ENCODE data around the gene TMEM126A.
"Not testable (repeated sequence)": the region's sequence is repeated elsewhere in the genome, so short reads cannot be mapped to it uniquely, and the experiment has no call there.

The TMEM126A gene

GRCh38 chr11:85647604-85648299 is at the start of gene TMEM126A:
Gene TMEM126A (plus strand): TSS chr11:85647967. CDS start chr11:85650256, 2,289 bp downstream.
- peak; percentile 97 for DNase-seq

DNA sequence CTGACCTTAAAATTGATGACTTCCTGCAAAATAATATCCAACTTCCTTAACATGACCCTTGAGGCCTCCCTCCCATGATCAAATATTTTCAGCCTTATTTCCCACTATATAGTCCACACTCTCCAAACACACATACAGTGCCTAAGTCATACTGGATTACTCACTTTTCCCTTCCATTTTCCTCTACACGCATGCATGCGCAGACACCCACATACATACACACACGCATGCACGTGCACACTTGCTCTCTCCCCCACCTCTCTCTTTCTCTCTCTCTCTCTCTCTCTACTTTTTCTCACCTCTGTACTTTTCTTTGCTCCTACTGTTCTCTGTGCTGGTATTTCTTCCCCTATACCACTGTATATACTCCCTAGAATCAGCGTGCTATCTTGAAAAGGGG is 48.7 kb upstream of the TMEM126A start:
- no peak for DNase-seq

DNA sequence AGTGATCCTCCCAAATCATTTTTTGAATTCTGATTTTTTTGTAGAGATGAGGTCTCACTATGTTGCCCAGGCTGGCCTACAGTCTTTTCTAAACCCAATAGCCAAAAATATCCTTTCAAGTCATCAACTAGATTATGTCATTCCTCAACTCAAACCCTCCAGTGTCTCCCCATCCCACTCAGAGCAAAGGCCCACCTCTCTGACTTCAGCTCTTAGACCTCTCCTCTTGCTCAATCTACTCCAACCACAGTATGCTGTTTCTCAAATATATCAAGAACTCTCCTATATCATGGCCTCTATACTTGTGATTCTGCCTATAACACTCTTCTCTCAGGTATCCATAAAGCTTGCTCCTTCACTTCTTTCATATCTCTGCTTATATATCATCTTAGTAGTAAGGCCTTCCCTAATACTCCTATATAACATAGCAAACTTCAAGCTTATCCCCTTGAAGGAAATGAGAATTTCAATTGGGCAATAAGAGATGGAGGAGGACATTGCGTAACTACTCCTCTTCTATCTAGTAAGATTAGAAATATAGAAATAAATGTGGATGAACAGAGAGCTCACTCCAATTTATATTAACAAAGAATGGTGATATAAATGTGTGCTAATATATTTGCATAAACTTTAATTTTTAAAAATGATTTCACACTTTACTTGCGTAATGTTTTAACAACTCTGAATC is 45.1 kb upstream of the TMEM126A start:
- no peak for DNase-seq

DNA sequence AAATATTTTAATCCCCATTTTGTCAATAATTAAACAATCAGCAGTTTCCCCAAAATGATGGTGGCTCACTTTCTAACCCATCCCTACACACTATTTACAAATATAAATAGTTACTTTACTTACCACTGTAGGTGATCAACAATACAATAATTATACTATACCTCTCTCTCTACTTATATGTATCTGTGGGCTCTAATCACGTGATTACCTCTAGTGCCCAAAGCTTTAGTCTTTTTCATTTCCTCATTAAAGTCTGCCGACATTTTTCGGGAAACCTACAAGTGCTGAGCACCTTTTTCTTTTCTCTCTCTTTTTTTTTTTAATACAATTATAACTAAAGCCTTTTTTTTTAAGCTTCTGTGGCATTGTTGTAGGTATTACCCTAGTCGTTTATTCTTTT is 44.5 kb upstream of the TMEM126A start:
- no peak for DNase-seq

DNA sequence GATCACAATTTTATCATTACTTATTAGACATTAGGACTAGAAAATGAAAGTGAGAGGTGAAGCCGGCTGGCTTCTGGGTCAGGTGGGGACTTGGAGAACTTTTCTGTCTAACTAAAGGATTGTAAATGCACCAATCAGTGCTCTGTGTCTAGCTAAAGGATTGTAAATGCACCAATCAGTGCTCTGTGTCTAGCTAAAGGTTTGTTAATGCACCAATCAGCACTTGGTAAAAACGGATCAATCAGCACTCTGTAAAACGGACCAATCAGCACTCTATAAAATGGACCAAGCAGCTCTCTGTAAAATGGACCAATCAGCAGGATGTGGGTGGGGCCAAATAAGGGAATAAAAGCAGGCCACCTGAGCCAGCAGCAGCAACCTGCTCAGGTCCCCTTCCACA is 41.5 kb upstream of the TMEM126A start:
- DNase-seq, result not testable (repeated sequence)

- DNase-seq, result not testable (repeated sequence)
These were observed 39.1 kb upstream of the TMEM126A start for GRCh38 chr11:85608621-85609020.

GRCh38 chr11:85609286-85609685 is 38.5 kb upstream of the TMEM126A start:
- not testable (repeated sequence) for DNase-seq

- not testable (repeated sequence) for DNase-seq
These were observed 36.1 kb upstream of the TMEM126A start for GRCh38 chr11:85611643-85612042.

- no peak for DNase-seq
These were observed 28.3 kb upstream of the TMEM126A start for GRCh38 chr11:85619499-85619898.

- no peak for DNase-seq
These were observed 27.5 kb upstream of the TMEM126A start for GRCh38 chr11:85620256-85620655.

- DNase-seq, result no peak
These were observed 21.3 kb upstream of the TMEM126A start for GRCh38 chr11:85626496-85626895.

GRCh38 chr11:85627332-85627997 is 20.3 kb upstream of the TMEM126A start, which contains the start of gene DLG2:
Gene DLG2 (minus strand): TSS chr11:85627344.
- DNase-seq, result no peak

- peak; percentile 99 for DNase-seq
These were observed 19.6 kb upstream of the TMEM126A start, which contains the start of gene TMEM126B for GRCh38 chr11:85627998-85628770. Gene TMEM126B (plus strand): TSS chr11:85628593. CDS start chr11:85628608, 15 bp downstream.

DNA sequence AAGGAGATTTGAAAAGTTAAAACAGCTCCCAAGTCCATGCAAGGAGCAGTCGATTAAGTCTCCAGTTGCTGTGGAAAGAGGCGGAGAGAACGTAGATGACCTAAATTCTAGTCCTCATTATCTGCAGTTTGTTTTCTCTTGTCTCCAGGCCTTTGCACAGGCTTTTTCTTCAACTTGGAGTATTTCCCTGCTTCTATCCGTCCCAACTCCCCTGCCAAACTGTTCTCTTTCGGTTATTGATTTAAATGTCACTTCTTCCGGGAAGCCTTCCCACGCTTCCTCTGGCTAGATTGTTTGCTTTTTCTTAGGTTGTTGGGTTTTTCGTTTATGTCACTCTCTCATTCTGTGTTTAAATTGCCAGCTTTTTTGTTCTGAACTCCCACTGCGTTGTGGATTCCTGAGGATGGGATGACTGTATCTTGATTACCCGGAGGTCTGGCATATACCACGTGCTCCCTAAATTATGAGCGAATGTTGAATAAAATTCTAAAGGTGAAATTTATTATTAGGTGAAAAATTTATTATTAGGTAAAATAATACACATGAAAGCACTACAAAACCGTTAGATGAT is 18.9 kb upstream of the TMEM126A start:
- DNase-seq, result peak; percentile 65

DNA sequence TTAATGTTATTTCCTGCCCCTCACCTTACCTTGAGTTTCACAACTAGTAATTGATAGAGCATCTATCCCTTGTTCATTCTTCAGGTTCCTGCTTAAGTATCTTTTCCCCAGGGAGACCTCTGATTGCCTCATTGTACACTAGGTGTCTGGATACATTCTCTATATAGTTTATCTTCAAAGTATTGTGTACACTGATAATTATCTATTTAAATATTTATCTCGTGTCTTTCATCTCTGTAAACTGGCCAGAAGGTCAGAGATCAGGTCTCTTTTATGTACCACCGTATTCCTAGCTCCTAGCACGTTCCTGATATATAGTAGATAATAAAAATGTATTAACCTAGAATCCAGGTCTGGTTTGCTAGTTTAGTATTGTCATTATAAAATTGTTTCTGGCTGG is 13.0 kb upstream of the TMEM126A start:
- no peak for DNase-seq

GRCh38 chr11:85643191-85643614 is 4.6 kb upstream of the TMEM126A start:
- DNase-seq, result no peak

DNA sequence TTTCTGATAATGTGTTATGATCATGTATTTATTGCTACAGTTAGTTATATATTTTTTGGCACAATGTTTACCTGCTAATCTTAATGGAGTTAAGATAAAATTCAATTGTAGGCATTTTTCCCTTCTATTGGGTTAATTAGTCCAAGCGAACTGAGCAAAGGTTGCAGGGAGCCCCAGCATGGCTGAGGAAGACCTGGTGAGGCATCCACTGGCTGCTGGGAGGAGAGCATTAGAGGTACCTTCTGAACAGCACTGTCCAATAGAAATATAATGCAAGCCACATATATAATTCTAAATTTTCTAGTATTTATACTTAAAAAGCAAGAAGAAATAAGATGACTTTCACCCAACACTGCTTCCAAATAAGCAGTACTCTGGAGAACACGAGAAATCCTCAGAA is 689 bp upstream of the TMEM126A start:
- no peak for DNase-seq

DNA sequence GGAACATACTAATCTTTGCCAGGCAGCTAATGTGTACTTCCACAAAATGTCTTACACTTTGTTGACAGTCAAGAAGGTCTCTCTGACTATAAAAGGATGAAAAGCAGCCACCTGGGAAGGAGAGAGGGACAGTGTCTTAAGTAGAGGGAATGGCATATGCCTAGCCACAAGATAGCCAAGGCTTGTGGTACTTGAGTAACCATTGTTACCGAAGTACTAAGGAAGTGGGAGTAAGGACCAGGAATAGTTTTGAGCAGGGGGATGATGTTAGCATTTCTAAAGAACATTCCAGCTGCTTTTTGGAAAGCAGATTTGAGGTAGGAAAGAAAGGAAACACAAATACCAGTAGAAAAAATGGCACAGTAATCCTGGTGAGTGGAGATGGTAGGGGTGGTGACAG is 3.4 kb downstream of the TMEM126A start:
- no peak for DNase-seq

- no peak for DNase-seq
These were observed 5.2 kb downstream of the TMEM126A start for GRCh38 chr11:85652786-85653447.

GRCh38 chr11:85654343-85654742 is 6.6 kb downstream of the TMEM126A start:
- DNase-seq, result not testable (repeated sequence)

DNA sequence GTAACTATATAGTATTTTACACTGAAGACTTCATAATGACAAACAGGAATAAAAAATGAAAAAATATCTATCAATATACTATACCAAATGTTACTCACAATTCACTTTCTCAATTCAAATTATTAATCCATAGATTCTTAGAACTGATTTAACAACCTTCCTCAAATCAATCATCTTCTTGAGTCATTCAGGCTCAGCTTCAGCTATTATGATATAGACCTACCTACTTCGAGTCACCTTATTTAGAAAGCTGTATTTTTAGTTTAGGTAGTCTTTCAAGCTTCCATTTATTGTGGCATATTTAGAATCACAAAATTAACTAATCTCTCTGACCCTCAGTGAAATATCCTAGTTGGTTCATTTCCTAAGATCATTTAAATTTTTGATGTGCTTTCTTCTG is 9.0 kb downstream of the TMEM126A start:
- no peak for DNase-seq

DNA sequence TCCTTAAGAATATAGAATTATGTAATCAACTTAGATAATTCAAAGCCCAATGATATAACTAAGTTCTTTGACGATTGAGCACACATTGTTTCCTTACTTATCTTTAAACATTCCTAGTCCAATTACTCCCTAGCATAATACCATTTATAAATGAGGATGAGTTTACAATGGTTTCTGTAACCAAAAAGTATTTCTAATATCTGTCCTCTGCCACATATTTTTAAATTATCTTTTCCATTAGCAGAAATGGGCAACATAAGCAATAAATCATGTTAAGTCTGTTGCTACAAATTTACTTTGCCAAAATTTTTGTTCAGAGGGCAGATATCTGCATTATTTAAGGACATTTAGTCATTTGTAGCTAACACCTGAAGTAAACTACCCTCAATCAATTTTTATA is 10.4 kb downstream of the TMEM126A start:
- no peak for DNase-seq

Data from activated effector memory CD4-positive, alpha-beta T cell treated with anti-CD3 and anti-CD28 coated beads, Interleukin-2, amount 50 U/mL, for 16 hours (primary cell).